GM13976 (cell line): ENCODE data around the gene SERP2.

Experiments
- DNase-seq: peaks from one replicate; pipeline ENCODE4 v3.0.0; 2012; ENCODE audit warnings: low spot score
- in situ Hi-C: fragments of 300-500 bp; cut with MboI; formaldehyde crosslinking; loops from one replicate; pipeline ENCODE4 v1.12.0; 2022; ENCODE audit warnings: low sequenced_read_pairs, mixed read lengths, inconsistent platforms; ENCODE audit not compliant: unreplicated experiment
- TF ChIP-seq, protein P1 (sequence below): IDR thresholded peaks from 2 replicates; pipeline ENCODE4 v1.5.1; 2012; ENCODE audit warnings: borderline replicate concordance, mild to moderate bottlenecking; ENCODE audit not compliant: insufficient read depth; ENCODE audit errors: extremely low read depth, missing control alignments, control extremely low read depth

SERP2 gene

DNA sequence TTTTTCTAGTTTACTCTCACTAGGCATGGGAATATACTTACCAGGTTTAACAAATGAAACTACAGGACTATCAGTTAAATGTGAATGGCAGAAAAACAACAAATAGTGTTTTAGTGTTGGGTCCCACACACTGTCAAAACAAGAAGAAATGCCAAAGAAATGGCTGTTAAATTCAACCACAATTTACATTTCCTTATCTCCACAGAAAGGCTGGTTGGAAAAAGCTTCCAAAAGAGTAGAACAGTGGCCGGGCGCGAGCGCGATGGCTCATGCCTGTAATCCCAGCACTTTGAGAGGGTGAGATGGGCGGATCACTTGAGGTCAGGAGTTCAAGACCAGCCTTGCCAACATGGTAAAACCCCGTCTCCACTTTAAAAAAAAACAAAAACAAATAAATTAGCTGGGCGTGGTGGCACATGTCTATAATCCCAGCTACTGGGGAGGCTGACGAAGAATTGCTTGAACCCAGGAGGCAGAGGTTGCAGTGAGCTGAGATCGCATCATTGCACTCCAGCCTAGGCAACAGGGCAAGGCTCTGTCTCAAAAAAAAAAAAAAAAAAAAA, 66.5 kb downstream of the SERP2 start:
- TF ChIP-seq, protein P1, sequence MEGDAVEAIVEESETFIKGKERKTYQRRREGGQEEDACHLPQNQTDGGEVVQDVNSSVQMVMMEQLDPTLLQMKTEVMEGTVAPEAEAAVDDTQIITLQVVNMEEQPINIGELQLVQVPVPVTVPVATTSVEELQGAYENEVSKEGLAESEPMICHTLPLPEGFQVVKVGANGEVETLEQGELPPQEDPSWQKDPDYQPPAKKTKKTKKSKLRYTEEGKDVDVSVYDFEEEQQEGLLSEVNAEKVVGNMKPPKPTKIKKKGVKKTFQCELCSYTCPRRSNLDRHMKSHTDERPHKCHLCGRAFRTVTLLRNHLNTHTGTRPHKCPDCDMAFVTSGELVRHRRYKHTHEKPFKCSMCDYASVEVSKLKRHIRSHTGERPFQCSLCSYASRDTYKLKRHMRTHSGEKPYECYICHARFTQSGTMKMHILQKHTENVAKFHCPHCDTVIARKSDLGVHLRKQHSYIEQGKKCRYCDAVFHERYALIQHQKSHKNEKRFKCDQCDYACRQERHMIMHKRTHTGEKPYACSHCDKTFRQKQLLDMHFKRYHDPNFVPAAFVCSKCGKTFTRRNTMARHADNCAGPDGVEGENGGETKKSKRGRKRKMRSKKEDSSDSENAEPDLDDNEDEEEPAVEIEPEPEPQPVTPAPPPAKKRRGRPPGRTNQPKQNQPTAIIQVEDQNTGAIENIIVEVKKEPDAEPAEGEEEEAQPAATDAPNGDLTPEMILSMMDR = no peak
- in situ Hi-C loops = no loop called here
- no peak for DNase-seq
